WI38 (cell line): ENCODE results near the gene KRT85.

ENCODE experiments used
- H3K4me3 ChIP-seq: 2 replicates; pipeline ENCODE4 v1.5.1; 2011; ENCODE audit warnings: low read depth, mild to moderate bottlenecking, control low read depth, low read length
- CTCF ChIP-seq: IDR thresholded peaks from 2 replicates; pipeline ENCODE4 v1.5.1; 2012; ENCODE audit warnings: low read depth, mild to moderate bottlenecking, control low read depth, low read length

KRT85 gene

GRCh38 chr12:52334185-52334584, 33.1 kb downstream of the KRT85 start:
- H3K4me3 ChIP-seq, result no peak overlapping the region

GRCh38 chr12:52333321-52333720, 34.0 kb downstream of the KRT85 start:
- no peak overlapping the region for H3K4me3 ChIP-seq
- TF ChIP-seq CTCF, result no peak

More at GRCh38 chr12:52334185-52334584, 33.1 kb downstream of the KRT85 start:
- TF ChIP-seq CTCF, result no peak

GRCh38 chr12:52332381-52332780, 34.9 kb downstream of the KRT85 start:
- H3K4me3 ChIP-seq, result no peak overlapping the region
- no peak for TF ChIP-seq CTCF

GRCh38 chr12:52331833-52332232, 35.4 kb downstream of the KRT85 start:
- no peak overlapping the region for H3K4me3 ChIP-seq
- TF ChIP-seq CTCF, result no peak

- TF ChIP-seq CTCF, result no peak
- H3K4me3 ChIP-seq, result no peak overlapping the region
Observed at GRCh38 chr12:52331039-52331438, 36.2 kb downstream of the KRT85 start.

- TF ChIP-seq CTCF, result no peak
- no peak overlapping the region for H3K4me3 ChIP-seq
Observed at GRCh38 chr12:52327830-52328500, 39.3 kb downstream of the KRT85 start.

- H3K4me3 ChIP-seq, result no peak overlapping the region
- peak; percentile 87 for TF ChIP-seq CTCF
Observed at GRCh38 chr12:52327052-52327829, 40.0 kb downstream of the KRT85 start.
